CD4-positive, alpha-beta T cell treated with Interleukin-17A for 4 hours (primary cell): ENCODE results near the gene TDRD9.
"Not testable (repeated sequence)": the region's sequence is repeated elsewhere in the genome, so short reads cannot be mapped to it uniquely, and the experiment has no call there.

Experiments used
- DNase-seq: peaks from one replicate; pipeline ENCODE4 v3.0.0-alpha.2; 2020; ENCODE audit warnings: mixed read lengths

TDRD9 gene

GRCh38 chr14:103925316-103925715 is 2.9 kb upstream of the TDRD9 start:
- no peak for DNase-seq

GRCh38 chr14:103927566-103927965 is 690 bp upstream of the TDRD9 start:
- DNase-seq, result no peak

- DNase-seq, result no peak
Observed at GRCh38 chr14:103930051-103930604, 1.9 kb downstream of the TDRD9 start.

GRCh38 chr14:103931422-103931821 is 3.2 kb downstream of the TDRD9 start:
- no peak for DNase-seq

GRCh38 chr14:103932791-103933490 is 4.7 kb downstream of the TDRD9 start:
- DNase-seq, result no peak

- DNase-seq, result no peak
Observed at GRCh38 chr14:103935102-103935501, 6.8 kb downstream of the TDRD9 start.

- DNase-seq, result no peak
Observed at GRCh38 chr14:103941462-103941861, 13.2 kb downstream of the TDRD9 start.

- DNase-seq, result no peak
Observed at GRCh38 chr14:103941973-103942736, 13.9 kb downstream of the TDRD9 start, which contains the start of gene RD3L. Gene RD3L, minus strand, starts transcription at chr14:103942529. Its CDS starts 834 bp downstream, at chr14:103941695.

GRCh38 chr14:103943673-103944072 is 15.4 kb downstream of the TDRD9 start:
- no peak for DNase-seq

- DNase-seq, result no peak
Observed at GRCh38 chr14:103946975-103947374, 18.7 kb downstream of the TDRD9 start.

GRCh38 chr14:103948442-103948841 is 20.2 kb downstream of the TDRD9 start:
- DNase-seq, result no peak

GRCh38 chr14:103949131-103949790 is 21.0 kb downstream of the TDRD9 start:
- no peak for DNase-seq

- DNase-seq, result no peak
Observed at GRCh38 chr14:103960457-103961055, 32.3 kb downstream of the TDRD9 start.

GRCh38 chr14:103961928-103962578 is 33.8 kb downstream of the TDRD9 start:
- no peak for DNase-seq

- DNase-seq, result no peak
Observed at GRCh38 chr14:103966631-103967030, 38.4 kb downstream of the TDRD9 start.

- no peak for DNase-seq
Observed at GRCh38 chr14:103969961-103970360, 41.7 kb downstream of the TDRD9 start.

- no peak for DNase-seq
Observed at GRCh38 chr14:103973354-103973753, 45.1 kb downstream of the TDRD9 start.

- no peak for DNase-seq
Observed at GRCh38 chr14:103974575-103974974, 46.3 kb downstream of the TDRD9 start.

- not testable (repeated sequence) for DNase-seq
Observed at GRCh38 chr14:103980623-103981238, 52.5 kb downstream of the TDRD9 start.

GRCh38 chr14:103984196-103984595 is 55.9 kb downstream of the TDRD9 start:
- no peak for DNase-seq

- DNase-seq, result no peak
Observed at GRCh38 chr14:103989034-103989433, 60.8 kb downstream of the TDRD9 start.

GRCh38 chr14:103989964-103990363 is 61.7 kb downstream of the TDRD9 start:
- DNase-seq, result no peak
